HepG2 (cell line): ENCODE data around the gene ARFGAP2. TPM values are rescaled to one million over a fixed set of nuclear protein-coding genes. Genes with fewer than 3 reads are reported as not detected.

ENCODE experiments used
- ATAC-seq: fragments of 200-7000 bp; cut with Tn5 transposase; 3 replicates; pipeline ENCODE4 v1.9.1; 2020; ENCODE audit warnings: mild to moderate bottlenecking, moderate library complexity
- BruUV-seq: library from RNA; stranded (reverse); fragments of 400-500 nt; replicated peaks from 2 replicates; lab custom pipeline; 2021; lab: Mats Ljungman, UMichigan
- CTCF ChIA-PET: fragments of 300-600 bp; formaldehyde crosslinking; extraction: SDS; loops from one replicate; lab custom pipeline; 2021; ENCODE audit warnings: low total read pairs, inconsistent platforms, low intra/inter-chr PET ratio; lab: Yijun Ruan, JAX
- POLR2A ChIA-PET: fragments of 350-600 bp; sonication (Branson Sonifier 250); formaldehyde crosslinking; loops from one replicate; lab custom pipeline; 2020; ENCODE audit warnings: antibody characterized with exemption, inconsistent platforms; lab: Yijun Ruan, JAX
- DNase-seq: peaks from one replicate; pipeline ENCODE4 v3.0.0-alpha.2; 2015; ENCODE audit warnings: low spot score
- FAIRE-seq: peaks from 3 replicates; lab custom pipeline; 2011; peaks lifted over from hg19 to GRCh38; lab: Jason Lieb, UNC
- H2AFZ ChIP-seq: one replicate; pipeline ENCODE4 v1.6.1; 2011; ENCODE audit warnings: low read length, inconsistent platforms
- H3K27ac ChIP-seq: fragments of 300-600 bp; 3 replicates; pipeline ENCODE4 v1.8.0; 2011; ENCODE audit warnings: mixed run types, mild to moderate bottlenecking, mixed read lengths, low read length, inconsistent platforms; ENCODE audit not compliant: insufficient read depth; ENCODE audit errors: extremely low read length
- H3K27me3 ChIP-seq, 2 experiments: fragments of 200-600 bp in 1 of 2; 2 replicates in 1 of 2; 3 replicates in 1 of 2; pipeline versions ENCODE4 v1.6.0 to v1.8.0; 2011; ENCODE audit warnings: low read length in 2 of 2, mild to moderate bottlenecking in 2 of 2, moderate library complexity in 2 of 2, inconsistent platforms in 1 of 2; ENCODE audit not compliant: insufficient read depth in 2 of 2, control insufficient read depth in 1 of 2
- H3K36me3 ChIP-seq, 2 experiments: fragments of 200-600 bp in 1 of 2; replicated peaks in 1 of 2; 2 replicates in 1 of 2; 3 replicates in 1 of 2; pipeline versions ENCODE4 v1.5.1 to v1.8.0; 2011; ENCODE audit warnings: low read length in 2 of 2, inconsistent platforms in 1 of 2; ENCODE audit not compliant: insufficient read depth in 2 of 2, control insufficient read depth in 1 of 2
- H3K4me1 ChIP-seq: 2 replicates; pipeline ENCODE4 v1.5.1; 2012; ENCODE audit warnings: low read length, inconsistent platforms; ENCODE audit not compliant: insufficient read depth
- H3K4me2 ChIP-seq: 2 replicates; pipeline ENCODE4 v1.6.0; 2011; ENCODE audit warnings: low read depth, low read length, inconsistent platforms
- H3K4me3 ChIP-seq, 3 experiments: fragments of 200-600 bp in 1 of 3; sonication (generic), shearing (Covaris generic) in 1 of 3; replicated peaks in 1 of 3; 2 replicates each; pipeline ENCODE4 v1.5.1; 2011 to 2016; ENCODE audit warnings: low read length in 3 of 3, inconsistent platforms in 2 of 3, low read depth in 2 of 3, mild to moderate bottlenecking in 2 of 3, control low read depth in 1 of 3, mixed read lengths in 1 of 3; ENCODE audit not compliant: insufficient read depth in 1 of 3
- H3K79me2 ChIP-seq: one replicate; pipeline ENCODE4 v1.6.1; 2011; ENCODE audit warnings: low read length, inconsistent platforms; ENCODE audit not compliant: insufficient read depth
- H3K9ac ChIP-seq: 2 replicates; pipeline ENCODE4 v1.6.0; 2011; ENCODE audit warnings: mild to moderate bottlenecking, low read depth, low read length, inconsistent platforms; ENCODE audit not compliant: insufficient read depth
- H3K9me3 ChIP-seq: 2 replicates; pipeline ENCODE4 v1.5.1; 2012; ENCODE audit warnings: mild to moderate bottlenecking, low read length
- H4K20me1 ChIP-seq: 2 replicates; pipeline ENCODE4 v1.6.0; 2011; ENCODE audit warnings: inconsistent platforms, mild to moderate bottlenecking, low read length, moderate library complexity; ENCODE audit not compliant: insufficient read depth
- ADNP ChIP-seq: sonication (generic); formaldehyde crosslinking; IDR thresholded peaks from 2 replicates; pipeline ENCODE4 v1.4.0; 2020; ENCODE audit warnings: missing genetic modification reagents
- ARNTL ChIP-seq: sonication (generic); formaldehyde crosslinking; IDR thresholded peaks from 2 replicates; pipeline ENCODE4 v1.4.0; 2020; ENCODE audit warnings: mild to moderate bottlenecking, missing genetic modification reagents
- ATF3 ChIP-seq: sonication (generic); formaldehyde crosslinking; IDR thresholded peaks from 2 replicates; pipeline ENCODE4 v1.4.0; 2020; ENCODE audit warnings: missing genetic modification reagents
- E2F2 ChIP-seq: sonication (generic); formaldehyde crosslinking; IDR thresholded peaks from 2 replicates; pipeline ENCODE4 v1.4.0; 2020; ENCODE audit warnings: missing genetic modification reagents, borderline replicate concordance
- IRF9 ChIP-seq: sonication (generic); formaldehyde crosslinking; IDR thresholded peaks from 2 replicates; pipeline ENCODE4 v1.8.0; 2022; ENCODE audit warnings: missing genetic modification reagents, mild to moderate bottlenecking, borderline replicate concordance
- RBM22 ChIP-seq: fragments of 200-400 bp; formaldehyde crosslinking; optimal IDR thresholded peaks from 2 replicates; pipeline ENCODE3; 2017; ENCODE audit warnings: mild to moderate bottlenecking, low read length, moderate library complexity
- SAFB2 ChIP-seq: sonication (generic); formaldehyde crosslinking; IDR thresholded peaks from 2 replicates; pipeline ENCODE4 v1.5.1; 2020; ENCODE audit warnings: missing genetic modification reagents, low read depth, mild to moderate bottlenecking, borderline replicate concordance
- TCF12 ChIP-seq, 2 experiments: fragments of 450-650 bp in 1 of 2; sonication (generic) in 1 of 2; formaldehyde crosslinking in 1 of 2; IDR thresholded peaks; 2 replicates each; pipeline versions ENCODE4 v1.6.1 to v1.8.0; 2017 to 2022; ENCODE audit warnings: antibody characterized with exemption in 1 of 2, mild to moderate bottlenecking in 1 of 2, missing genetic modification reagents in 1 of 2, moderate library complexity in 1 of 2
- TMF1 ChIP-seq: sonication (generic); formaldehyde crosslinking; IDR thresholded peaks from 2 replicates; pipeline ENCODE4 v1.8.1; 2022; ENCODE audit warnings: low read depth, missing genetic modification reagents
- ZKSCAN8 ChIP-seq: IDR thresholded peaks from 2 replicates; pipeline ENCODE4 v1.6.1; 2016; ENCODE audit warnings: borderline replicate concordance, missing genetic modification reagents, missing compliant biosample characterization
- ZNF263 ChIP-seq: sonication (generic); formaldehyde crosslinking; IDR thresholded peaks from 2 replicates; pipeline ENCODE4 v1.4.0; 2020; ENCODE audit warnings: missing genetic modification reagents
- ZNF484 ChIP-seq: sonication (generic); formaldehyde crosslinking; IDR thresholded peaks from 2 replicates; pipeline ENCODE4 v1.5.1; 2020; ENCODE audit warnings: mild to moderate bottlenecking, low read depth, missing genetic modification reagents, borderline replicate concordance
- ZNF646 ChIP-seq: sonication (generic); formaldehyde crosslinking; IDR thresholded peaks from 2 replicates; pipeline ENCODE4 v1.9.0; 2021; ENCODE audit warnings: mild to moderate bottlenecking, missing genetic modification reagents
- ZNF652 ChIP-seq: IDR thresholded peaks from 2 replicates; pipeline ENCODE4 v1.6.1; 2016; ENCODE audit warnings: low read depth, borderline replicate concordance
- ZNF766 ChIP-seq: sonication (generic); formaldehyde crosslinking; IDR thresholded peaks from 2 replicates; pipeline ENCODE4 v1.5.0; 2020; ENCODE audit warnings: missing genetic modification reagents, borderline replicate concordance
- WGBS: methylation state at CpG from one replicate; pipeline ENCODE4 v1.1.6; 2017; ENCODE audit warnings: low lambda C conversion rate; 5-methylcytosine and 5-hydroxymethylcytosine counted together
- in situ Hi-C: cut with HindIII; loops from 2 replicates; pipeline ENCODE4 v1.10.0; 2017; ENCODE audit warnings: low pct_unique_long_range_greater_than_20kb; ENCODE audit not compliant: extremely low pct_ligation_motif_present
- intact Hi-C: fragments of 100-400 bp; cut with micrococcal nuclease; formaldehyde crosslinking; loops from one replicate; pipeline ENCODE4 v1.10.0; 2022; ENCODE audit not compliant: unreplicated experiment
- polyA plus RNA-seq, 8 experiments: library from polyadenylated mRNA; depleted of rRNA in 3 of 8; stranded (reverse) in 7 of 8; unstranded in 1 of 8; fragments of >200 nt; fragmentation: Illumina TruSeq in 4 of 8; extraction: Trizol in 4 of 8; gene quantifications; 2 replicates each; pipeline versions ENCODE4 v1.2.1 to v1.2.3, GENCODE V29; 2011 to 2016; ENCODE audit warnings: low read depth in 4 of 8, missing spikeins in 1 of 8, mixed read lengths in 1 of 8; ENCODE audit not compliant: insufficient read depth in 1 of 8
- total RNA-seq, 5 experiments: library from RNA; depleted of rRNA; stranded (reverse); fragments of >200 nt; fragmentation: Illumina TruSeq; extraction: Trizol; gene quantifications; 2 replicates each; pipeline ENCODE4 v1.2.3, GENCODE V29; 2016; ENCODE audit warnings: low read depth in 1 of 5

ARFGAP2 gene
- total and polyA plus RNA-seq, 2 of the 13 experiments (the other 11 are each of a cell fraction or from before 2014, with no cell fraction given): 32.3 to 75.3 TPM

GRCh38 chr11:47202576-47202975, 25.9 kb upstream of the ARFGAP2 start (continued):
- TF ChIP-seq E2F2 (no peak), ATF3 (CRISPR knock-in tag) (no peak), ZNF484 (CRISPR knock-in tag) (no peak), SAFB2 (CRISPR knock-in tag) (no peak), ADNP (CRISPR knock-in tag) (no peak)

GRCh38 chr11:47201015-47201414, 24.3 kb upstream of the ARFGAP2 start:
- no TSS peak for BruUV-seq
- intact Hi-C loops: no loop called here
- no peaks in the 10 kb centered on the region for H3K9me3 ChIP-seq
- TF ChIP-seq IRF9 (CRISPR knock-in tag) (no peak), ZNF652 (no peak), RBM22 (no peak), ZNF766 (CRISPR knock-in tag) (no peak), TMF1 (CRISPR knock-in tag) (no peak), TCF12 (IDR thresholded peaks at IDR 0.05) (no peak), TCF12 (CRISPR knock-in tag; IDR thresholded peaks at IDR 0.05) (no peak), ARNTL (CRISPR knock-in tag) (no peak), ZNF263 (CRISPR knock-in tag) (no peak), ZNF646 (CRISPR knock-in tag) (no peak), ZKSCAN8 (CRISPR knock-in tag) (no peak)

More at GRCh38 chr11:47201015-47201414, 24.3 kb upstream of the ARFGAP2 start:
- DNase-seq (no peak), FAIRE-seq (no peak), ATAC-seq (no peak)
- in situ Hi-C loops: no loop called here
- Histone ChIP-seq H3K27ac (no peak overlapping the region), H3K4me1 (peaks cover 35% of the 10 kb centered on the region), H3K79me2 (no peaks in the 10 kb centered on the region), H3K36me3 (no peaks in the 10 kb centered on the region), H3K4me2 (no peak overlapping the region), H2AFZ (no peak overlapping the region), H4K20me1 (no peaks in the 10 kb centered on the region), H3K9ac (no peak overlapping the region), H3K4me3 (no peak overlapping the region), H3K27me3 (no peaks in the 10 kb centered on the region)
- CTCF ChIA-PET: no interaction called here
- POLR2A ChIA-PET: interaction anchor here (0.5 to 1.3 kb wide), 2 partner anchors 8 to 14 kb away, joined by 3 to 4 read pairs; no protein-coding TSS in a partner anchor
- WGBS: 67% methylated on average over 4 of the region's 4 CpGs
